PC-3 (cell line): ENCODE data around the gene CNTLN. TPM values are rescaled to one million over a fixed set of nuclear protein-coding genes. Genes with fewer than 3 reads are reported as not detected.

Experiments used
- ATAC-seq: fragments of 200-7000 bp; cut with Tn5 transposase; 2 replicates; pipeline ENCODE4 v1.9.1; 2020; ENCODE audit warnings: mild to moderate bottlenecking, moderate library complexity
- BruUV-seq: library from RNA; stranded (reverse); fragments of 400-500 nt; replicated peaks from 2 replicates; lab custom pipeline; 2021; lab: Mats Ljungman, UMichigan
- CTCF ChIA-PET: fragments of 300-600 bp; sonication (Branson Sonifier 250); formaldehyde crosslinking; loops from one replicate; lab custom pipeline; 2022; ENCODE audit warnings: antibody characterized with exemption; lab: Charles Lee
- POLR2A ChIA-PET: fragments of 300-600 bp; sonication (Branson Sonifier 250); formaldehyde crosslinking; loops from one replicate; lab custom pipeline; 2022; ENCODE audit warnings: antibody characterized with exemption; ENCODE audit not compliant: unreplicated experiment; lab: Charles Lee
- DNase-seq: peaks from one replicate; pipeline ENCODE4 v3.0.0-alpha.2; 2015
- H2AFZ ChIP-seq: fragments of 300-600 bp; sonication (generic); 2 replicates; pipeline ENCODE4 v1.6.0; 2016; ENCODE audit warnings: antibody characterized with exemption, low read length
- H3F3A ChIP-seq: fragments of 300-600 bp; sonication (generic); one replicate; pipeline ENCODE4 v1.6.0; 2017; ENCODE audit warnings: antibody characterized with exemption, low read length, control low read depth, mild to moderate bottlenecking; ENCODE audit not compliant: unreplicated experiment
- H3K27ac ChIP-seq: fragments of 300-600 bp; sonication (generic); 2 replicates; pipeline ENCODE4 v1.5.1; 2016; ENCODE audit warnings: mild to moderate bottlenecking, low read length
- H3K27me3 ChIP-seq: fragments of 300-600 bp; sonication (generic); 2 replicates; pipeline ENCODE4 v1.6.1; 2016; ENCODE audit warnings: low read length, mixed read lengths
- H3K36me3 ChIP-seq: fragments of 300-600 bp; sonication (generic); 2 replicates; pipeline ENCODE4 v1.6.1; 2016; ENCODE audit warnings: low read depth, mixed run types, low read length, mixed read lengths
- H3K4me1 ChIP-seq: fragments of 300-600 bp; sonication (generic); 2 replicates; pipeline ENCODE4 v1.5.1; 2016; ENCODE audit warnings: low read length; ENCODE audit not compliant: insufficient read depth
- H3K4me2 ChIP-seq: fragments of 300-600 bp; sonication (generic); 2 replicates; pipeline ENCODE4 v1.6.0; 2016; ENCODE audit warnings: low read length
- H3K4me3 ChIP-seq: fragments of 300-600 bp; sonication (generic); 2 replicates; pipeline ENCODE4 v1.5.1; 2016; ENCODE audit warnings: mild to moderate bottlenecking, low read length, mixed read lengths
- H3K79me2 ChIP-seq: fragments of 300-600 bp; sonication (generic); 2 replicates; pipeline ENCODE4 v1.6.1; 2017; ENCODE audit warnings: low read length, mixed read lengths
- H3K9ac ChIP-seq: fragments of 300-600 bp; sonication (generic); 2 replicates; pipeline ENCODE4 v1.6.0; 2016; ENCODE audit warnings: mild to moderate bottlenecking, low read length
- H3K9me2 ChIP-seq: fragments of 300-600 bp; sonication (generic); replicated peaks from 2 replicates; pipeline ENCODE4 v1.6.1; 2016; ENCODE audit warnings: mixed run types, low read length, mixed read lengths
- H3K9me3 ChIP-seq: fragments of 300-600 bp; sonication (generic); 2 replicates; pipeline ENCODE4 v1.6.1; 2016; ENCODE audit warnings: low read length, mixed read lengths
- H4K20me1 ChIP-seq: fragments of 300-600 bp; sonication (generic); 2 replicates; pipeline ENCODE4 v1.6.1; 2016; ENCODE audit warnings: low read length, mixed read lengths
- EZH2 ChIP-seq: fragments of 300-600 bp; sonication (generic); IDR thresholded peaks from one replicate; pipeline ENCODE4 v1.6.1; 2017; ENCODE audit warnings: antibody characterized with exemption, mild to moderate bottlenecking, low read length; ENCODE audit not compliant: unreplicated experiment
- EZH2phosphoT487 ChIP-seq: fragments of 300-600 bp; sonication (generic); IDR thresholded peaks from 2 replicates; pipeline ENCODE4 v1.6.1; 2018; ENCODE audit warnings: mild to moderate bottlenecking, antibody characterized with exemption, low read length, borderline replicate concordance
- intact Hi-C: fragments of 100-400 bp; cut with micrococcal nuclease; formaldehyde crosslinking; loops from 2 replicates; pipeline ENCODE4 v1.9.0; 2023
- total RNA-seq: library from RNA; depleted of rRNA; stranded (reverse); fragments of >200 nt; gene quantifications from 2 replicates; pipeline ENCODE4 v1.2.3, GENCODE V29; 2014
- TF ChIP-seq, protein P1 (sequence below): fragments of 300-600 bp; sonication (generic); conservative IDR thresholded peaks from 2 replicates; pipeline ENCODE4 v1.5.1; 2017; ENCODE audit warnings: antibody characterized with exemption, low read depth, mild to moderate bottlenecking, low read length

The CNTLN gene
- total RNA-seq, 1 experiment from 2014 or later, result 6.9 TPM

DNA sequence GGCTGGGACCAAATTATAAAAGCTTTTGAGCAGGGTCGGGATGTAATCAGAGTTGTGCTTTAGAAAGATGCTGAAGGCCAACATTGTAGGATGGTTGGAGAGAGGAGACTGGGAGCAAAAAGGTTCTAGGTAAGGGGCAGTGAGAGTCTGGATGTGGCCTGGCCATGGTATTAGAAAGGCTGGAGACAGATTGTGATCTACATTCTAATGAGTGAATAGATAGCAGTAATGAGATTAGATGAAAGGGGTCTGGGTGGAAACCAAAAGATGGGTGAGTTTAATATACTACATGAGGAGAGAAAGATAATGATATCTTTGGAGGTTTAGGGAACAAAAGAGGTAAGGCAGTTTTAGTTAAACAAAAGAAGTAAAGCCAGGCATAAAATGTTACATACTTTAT is 355.3 kb downstream of the CNTLN start:
- no peaks in the 10 kb centered on the region for H4K20me1 ChIP-seq
- CTCF ChIA-PET, result no interaction called here
- H2AFZ ChIP-seq, result no peak overlapping the region
- H3F3A ChIP-seq, result no peaks in the 10 kb centered on the region
- no peaks in the 10 kb centered on the region for H3K36me3 ChIP-seq
- H3K4me2 ChIP-seq, result no peak overlapping the region
- POLR2A ChIA-PET, result no interaction called here
- H3K9ac ChIP-seq, result no peak overlapping the region
- H3K4me1 ChIP-seq, result no peaks in the 10 kb centered on the region
- H3K27me3 ChIP-seq, result no peaks in the 10 kb centered on the region
- no peak overlapping the region for H3K27ac ChIP-seq
- DNase-seq, result no peak
- no peak for ATAC-seq
- H3K4me3 ChIP-seq, result no peak overlapping the region
- intact Hi-C loops, result no loop called here
- H3K9me2 ChIP-seq, result no peaks in the 10 kb centered on the region
- TF ChIP-seq EZH2phosphoT487 (no peak), EZH2 (no peak)
- TF ChIP-seq, protein P1, sequence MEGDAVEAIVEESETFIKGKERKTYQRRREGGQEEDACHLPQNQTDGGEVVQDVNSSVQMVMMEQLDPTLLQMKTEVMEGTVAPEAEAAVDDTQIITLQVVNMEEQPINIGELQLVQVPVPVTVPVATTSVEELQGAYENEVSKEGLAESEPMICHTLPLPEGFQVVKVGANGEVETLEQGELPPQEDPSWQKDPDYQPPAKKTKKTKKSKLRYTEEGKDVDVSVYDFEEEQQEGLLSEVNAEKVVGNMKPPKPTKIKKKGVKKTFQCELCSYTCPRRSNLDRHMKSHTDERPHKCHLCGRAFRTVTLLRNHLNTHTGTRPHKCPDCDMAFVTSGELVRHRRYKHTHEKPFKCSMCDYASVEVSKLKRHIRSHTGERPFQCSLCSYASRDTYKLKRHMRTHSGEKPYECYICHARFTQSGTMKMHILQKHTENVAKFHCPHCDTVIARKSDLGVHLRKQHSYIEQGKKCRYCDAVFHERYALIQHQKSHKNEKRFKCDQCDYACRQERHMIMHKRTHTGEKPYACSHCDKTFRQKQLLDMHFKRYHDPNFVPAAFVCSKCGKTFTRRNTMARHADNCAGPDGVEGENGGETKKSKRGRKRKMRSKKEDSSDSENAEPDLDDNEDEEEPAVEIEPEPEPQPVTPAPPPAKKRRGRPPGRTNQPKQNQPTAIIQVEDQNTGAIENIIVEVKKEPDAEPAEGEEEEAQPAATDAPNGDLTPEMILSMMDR, result no peak
- no peaks in the 10 kb centered on the region for H3K79me2 ChIP-seq
- BruUV-seq, result no TSS peak
- no peaks in the 10 kb centered on the region for H3K9me3 ChIP-seq

DNA sequence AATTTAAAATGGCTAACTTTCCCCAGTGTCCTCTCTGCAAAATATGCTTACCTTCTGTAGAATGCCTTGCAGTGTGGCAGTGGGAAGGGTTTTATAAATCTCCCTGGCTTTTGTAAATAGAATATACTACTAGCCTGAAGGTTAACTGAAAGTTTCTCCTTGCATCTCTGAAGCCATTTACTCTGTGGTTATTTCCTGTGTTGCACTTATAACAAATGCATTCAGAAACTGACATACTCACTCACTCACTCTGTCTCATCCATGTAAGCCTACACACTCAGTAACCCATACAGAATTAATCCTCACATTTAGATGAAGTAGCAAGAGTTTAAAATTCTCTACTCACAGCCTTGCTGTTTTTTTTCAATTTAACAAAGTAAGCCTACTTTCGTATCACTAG is 356.9 kb downstream of the CNTLN start:
- Histone ChIP-seq H3K4me1 (no peaks in the 10 kb centered on the region), H3K4me2 (no peak overlapping the region), H2AFZ (no peak overlapping the region), H3K9ac (no peak overlapping the region), H3K9me3 (no peaks in the 10 kb centered on the region), H3K36me3 (no peaks in the 10 kb centered on the region), H3F3A (no peaks in the 10 kb centered on the region), H3K9me2 (no peaks in the 10 kb centered on the region), H3K27me3 (no peaks in the 10 kb centered on the region), H4K20me1 (no peaks in the 10 kb centered on the region), H3K79me2 (no peaks in the 10 kb centered on the region), H3K4me3 (no peak overlapping the region), H3K27ac (no peak overlapping the region)
- TF ChIP-seq EZH2 (no peak), EZH2phosphoT487 (no peak)
- TF ChIP-seq, protein P1, result no peak
- no peak for ATAC-seq
- CTCF ChIA-PET, result no interaction called here
- POLR2A ChIA-PET, result no interaction called here
- intact Hi-C loops, result no loop called here
- DNase-seq, result no peak
- no TSS peak for BruUV-seq

DNA sequence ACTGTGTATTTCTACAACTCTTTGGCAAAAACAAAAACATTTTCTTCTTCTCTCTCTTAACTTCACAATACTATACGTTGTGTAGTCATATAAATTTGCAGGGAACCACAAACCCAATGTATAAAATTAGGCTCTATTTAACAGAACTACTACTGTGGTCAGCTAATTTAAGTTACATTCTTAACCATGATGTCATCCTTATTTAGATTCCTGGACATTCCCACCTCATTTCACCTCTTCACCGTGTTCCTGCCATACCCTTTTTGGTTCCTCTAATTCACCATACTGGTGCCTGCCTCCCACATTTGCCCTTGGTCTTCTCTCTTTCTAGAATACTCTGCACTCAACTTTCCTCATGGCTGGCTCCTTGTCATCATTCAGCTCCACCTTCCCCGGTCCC is 368.4 kb downstream of the CNTLN start:
- intact Hi-C loops, result no loop called here
- no peak for DNase-seq
- Histone ChIP-seq H4K20me1 (no peaks in the 10 kb centered on the region), H3F3A (no peaks in the 10 kb centered on the region), H3K4me2 (no peak overlapping the region), H3K27ac (no peak overlapping the region), H3K27me3 (no peaks in the 10 kb centered on the region), H3K79me2 (no peaks in the 10 kb centered on the region), H3K4me1 (no peaks in the 10 kb centered on the region), H2AFZ (no peak overlapping the region), H3K4me3 (no peak overlapping the region), H3K9ac (no peak overlapping the region), H3K9me2 (no peaks in the 10 kb centered on the region), H3K36me3 (no peaks in the 10 kb centered on the region), H3K9me3 (no peaks in the 10 kb centered on the region)
- TF ChIP-seq, protein P1, result no peak
- TF ChIP-seq EZH2phosphoT487, result no peak
- TF ChIP-seq EZH2, result no peak
- CTCF ChIA-PET, result no interaction called here
- no peak for ATAC-seq
- BruUV-seq, result no TSS peak
- POLR2A ChIA-PET, result interaction anchor here (0.6 kb wide), 1 partner anchor 23 kb away, joined by 3 read pairs; no protein-coding TSS in a partner anchor
